A549 (cell line): ENCODE data around the gene HDDC3.

Experiments used
- BHLHE40 ChIP-seq: IDR thresholded peaks from 2 replicates; pipeline ENCODE4 v1.6.1; 2012; ENCODE audit warnings: low read depth, low read length, inconsistent platforms
- CTCF ChIP-seq: fragments of >200 bp; sonication (Bioruptor Twin); formaldehyde crosslinking; IDR thresholded peaks from 3 replicates; pipeline ENCODE4 v1.5.1; 2016
- ELK1 ChIP-seq: fragments of 150-350 bp; IDR thresholded peaks from 2 replicates; pipeline ENCODE4 v1.6.1; 2014; ENCODE audit warnings: low read depth, mild to moderate bottlenecking, low read length
- HMGXB4 ChIP-seq: fragments of 250-450 bp; sonication (Bioruptor Pico); IDR thresholded peaks from 2 replicates; pipeline ENCODE4 v1.5.0; 2021; ENCODE audit warnings: mild to moderate bottlenecking, moderate library complexity, borderline replicate concordance
- MAFK ChIP-seq: fragments of 450-650 bp; IDR thresholded peaks from 2 replicates; pipeline ENCODE4 v1.6.1; 2014; ENCODE audit not compliant: partially characterized antibody
- MAX ChIP-seq: IDR thresholded peaks from 2 replicates; pipeline ENCODE4 v1.6.1; 2012
- NFE2L2 ChIP-seq: fragments of 150-350 bp; conservative IDR thresholded peaks from 2 replicates; pipeline ENCODE4 v1.6.1; 2014; ENCODE audit warnings: low read length
- PBX3 ChIP-seq: IDR thresholded peaks from 2 replicates; pipeline ENCODE4 v1.6.1; 2012
- POLR2A ChIP-seq: IDR thresholded peaks from 2 replicates; pipeline ENCODE4 v1.6.1; 2012; ENCODE audit warnings: mild to moderate bottlenecking, low read length
- POLR2AphosphoS2 ChIP-seq: conservative IDR thresholded peaks from 2 replicates; pipeline ENCODE4 v1.6.1; 2012; ENCODE audit warnings: low read length, improper control_type of control experiment, inconsistent platforms
- REST ChIP-seq: fragments of 200-600 bp; sonication (generic); IDR thresholded peaks from 2 replicates; pipeline ENCODE4 v1.6.1; 2016; ENCODE audit warnings: antibody characterized with exemption, mild to moderate bottlenecking, moderate library complexity
- RFX5 ChIP-seq: fragments of 450-650 bp; IDR thresholded peaks from 2 replicates; pipeline ENCODE4 v1.7.1; 2014; ENCODE audit warnings: antibody characterized with exemption, mild to moderate bottlenecking, moderate library complexity
- SMC3 ChIP-seq: fragments of >200 bp; sonication (Bioruptor Twin); formaldehyde crosslinking; IDR thresholded peaks from 3 replicates; pipeline ENCODE4 v1.6.1; 2018; ENCODE audit warnings: inconsistent platforms
- USF2 ChIP-seq: fragments of 450-650 bp; IDR thresholded peaks from 2 replicates; pipeline ENCODE4 v1.6.1; 2014; ENCODE audit warnings: antibody characterized with exemption

GRCh38 chr15:90887037-90887481 is 45.3 kb downstream of the HDDC3 start:
- no peak for TF ChIP-seq PBX3
- no peak for TF ChIP-seq POLR2A
- TF ChIP-seq CTCF = no peak
- no peak for TF ChIP-seq MAX
- no peak for TF ChIP-seq MAFK
- no peak for TF ChIP-seq POLR2AphosphoS2
- no peak for TF ChIP-seq REST
- TF ChIP-seq HMGXB4 (CRISPR knock-in tag) = no peak
- TF ChIP-seq ELK1 = no peak
- TF ChIP-seq USF2 = no peak
- TF ChIP-seq SMC3 = no peak
- TF ChIP-seq NFE2L2 = no peak
- TF ChIP-seq BHLHE40 = no peak
- no peak for TF ChIP-seq RFX5
